Suprapubic skin (tissue), 4 donors: ENCODE results near the gene ABCA9. TPM values are rescaled to one million over a fixed set of nuclear protein-coding genes. Genes with fewer than 3 reads are reported as not detected.

Source experiments
- DNase-seq, 2 donors: peaks; one replicate each; pipeline ENCODE4 v3.0.0-alpha.2; 2019; ENCODE audit warnings: low spot score in 2 of 2
- H3K27ac ChIP-seq: fragments of 200-600 bp; sonication (generic); one replicate; pipeline ENCODE4 v1.5.1; 2019
- H3K27me3 ChIP-seq: fragments of 200-600 bp; sonication (generic); one replicate; pipeline ENCODE4 v1.5.1; 2019
- H3K36me3 ChIP-seq: fragments of 200-600 bp; sonication (generic); one replicate; pipeline ENCODE4 v1.5.1; 2019
- H3K4me1 ChIP-seq: fragments of 200-600 bp; sonication (generic); one replicate; pipeline ENCODE4 v1.5.1; 2019
- H3K4me3 ChIP-seq: fragments of 200-600 bp; sonication (generic); one replicate; pipeline ENCODE4 v1.5.1; 2019; ENCODE audit warnings: mild to moderate bottlenecking
- H3K9me3 ChIP-seq: fragments of 200-600 bp; sonication (generic); one replicate; pipeline ENCODE4 v1.5.1; 2019
- EP300 ChIP-seq: sonication (generic); formaldehyde crosslinking; IDR thresholded peaks from one replicate; pipeline ENCODE4 v1.6.1; 2017; ENCODE audit warnings: antibody characterized with exemption
- POLR2A ChIP-seq, 2 donors: fragments of 450-650 bp; IDR thresholded peaks; one replicate each; pipeline ENCODE4 v1.6.1; 2017; ENCODE audit warnings: antibody characterized with exemption in 2 of 2, mild to moderate bottlenecking in 2 of 2, moderate library complexity in 2 of 2
- POLR2AphosphoS5 ChIP-seq, 3 donors: sonication (generic); formaldehyde crosslinking; IDR thresholded peaks; one replicate each; pipeline ENCODE4 v1.6.1; 2017; ENCODE audit warnings: antibody characterized with exemption in 3 of 3
- WGBS: methylation state at CpG from one replicate; pipeline ENCODE4 v1.1.5; 2018; 5-methylcytosine and 5-hydroxymethylcytosine counted together
- total RNA-seq, 4 donors: library from RNA; depleted of rRNA; stranded (reverse); fragments of >200 nt; gene quantifications; one replicate each; pipeline ENCODE4 v1.1.0, GENCODE V29; 2016
- TF ChIP-seq, protein P1 (sequence below), 2 donors: fragments of 200-600 bp in 1 of 2; fragments of 450-650 bp in 1 of 2; sonication (generic) in 1 of 2; IDR thresholded peaks; one replicate each; pipeline ENCODE4 v1.5.1; 2016 to 2019; ENCODE audit warnings: antibody characterized with exemption in 2 of 2, mild to moderate bottlenecking in 1 of 2, moderate library complexity in 1 of 2

The ABCA9 gene
- total RNA-seq, 4 donors from 2014 or later = 1.7 to 69.0 (median 6.0) TPM

DNA sequence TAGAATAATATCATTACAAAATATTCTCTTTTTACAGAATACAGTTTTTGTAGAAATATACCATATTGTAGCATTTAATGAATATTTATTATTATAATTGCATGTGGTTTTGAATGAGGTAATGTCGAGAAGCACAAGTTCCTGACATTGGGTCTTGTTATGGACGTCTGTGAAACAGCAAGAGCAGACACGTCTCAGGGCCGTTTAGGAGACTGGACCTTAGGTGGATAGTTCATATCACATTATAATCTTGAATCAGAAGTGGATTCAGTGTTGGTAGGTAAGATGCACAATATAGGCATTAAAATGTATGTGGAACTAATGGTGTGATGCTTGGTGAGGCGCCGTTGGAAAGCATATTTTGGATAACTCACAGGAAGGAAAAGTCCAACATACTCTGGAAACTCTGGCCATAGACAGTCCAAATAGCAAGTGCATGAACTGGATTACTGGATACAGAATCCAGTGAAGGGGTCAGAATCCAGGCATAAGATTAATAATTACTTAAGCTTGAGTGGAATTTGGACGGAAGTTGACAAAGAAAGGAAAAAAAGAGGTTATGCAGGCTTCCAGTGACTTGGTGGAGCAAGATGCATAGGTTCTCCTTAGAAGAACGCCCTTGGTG, 122.7 kb downstream of the ABCA9 start:
- no peaks in the 10 kb centered on the region for H3K36me3 ChIP-seq
- no peaks in the 10 kb centered on the region for H3K4me1 ChIP-seq
- H3K4me3 ChIP-seq = no peak overlapping the region
- no peaks in the 10 kb centered on the region for H3K27me3 ChIP-seq
- WGBS = 82% methylated on average over 8 of the region's 8 CpGs
- no peak for DNase-seq
- TF ChIP-seq POLR2AphosphoS5 (IDR thresholded peaks at IDR 0.05) = no peak
- TF ChIP-seq, protein P1, sequence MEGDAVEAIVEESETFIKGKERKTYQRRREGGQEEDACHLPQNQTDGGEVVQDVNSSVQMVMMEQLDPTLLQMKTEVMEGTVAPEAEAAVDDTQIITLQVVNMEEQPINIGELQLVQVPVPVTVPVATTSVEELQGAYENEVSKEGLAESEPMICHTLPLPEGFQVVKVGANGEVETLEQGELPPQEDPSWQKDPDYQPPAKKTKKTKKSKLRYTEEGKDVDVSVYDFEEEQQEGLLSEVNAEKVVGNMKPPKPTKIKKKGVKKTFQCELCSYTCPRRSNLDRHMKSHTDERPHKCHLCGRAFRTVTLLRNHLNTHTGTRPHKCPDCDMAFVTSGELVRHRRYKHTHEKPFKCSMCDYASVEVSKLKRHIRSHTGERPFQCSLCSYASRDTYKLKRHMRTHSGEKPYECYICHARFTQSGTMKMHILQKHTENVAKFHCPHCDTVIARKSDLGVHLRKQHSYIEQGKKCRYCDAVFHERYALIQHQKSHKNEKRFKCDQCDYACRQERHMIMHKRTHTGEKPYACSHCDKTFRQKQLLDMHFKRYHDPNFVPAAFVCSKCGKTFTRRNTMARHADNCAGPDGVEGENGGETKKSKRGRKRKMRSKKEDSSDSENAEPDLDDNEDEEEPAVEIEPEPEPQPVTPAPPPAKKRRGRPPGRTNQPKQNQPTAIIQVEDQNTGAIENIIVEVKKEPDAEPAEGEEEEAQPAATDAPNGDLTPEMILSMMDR (IDR thresholded peaks at IDR 0.05) = no peak
- TF ChIP-seq POLR2A (IDR thresholded peaks at IDR 0.05) = no peak
- no peak for TF ChIP-seq EP300
- H3K9me3 ChIP-seq = no peaks in the 10 kb centered on the region
- H3K27ac ChIP-seq = no peak overlapping the region

DNA sequence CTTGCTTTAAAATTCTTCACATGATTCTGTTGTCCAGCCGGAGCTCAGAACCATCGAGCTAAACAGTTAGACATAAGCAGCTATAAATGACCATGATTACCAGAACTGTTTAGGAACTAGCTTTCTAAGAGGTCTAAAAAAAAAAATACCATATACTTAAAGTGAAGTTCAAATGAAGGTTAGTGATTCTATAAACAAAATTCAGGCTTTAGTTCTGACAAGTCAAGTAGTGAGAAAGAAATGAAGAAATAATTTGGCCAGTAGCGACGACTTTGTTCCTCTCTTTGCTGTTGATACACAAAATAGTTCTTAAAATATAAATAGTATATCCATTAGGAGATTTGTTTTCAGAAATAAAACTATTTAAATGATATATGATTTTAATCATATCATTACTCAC, 133.2 kb downstream of the ABCA9 start:
- TF ChIP-seq POLR2AphosphoS5 (IDR thresholded peaks at IDR 0.05) (no peak), EP300 (no peak), POLR2A (IDR thresholded peaks at IDR 0.05) (no peak)
- TF ChIP-seq, protein P1 (IDR thresholded peaks at IDR 0.05) = no peak
- WGBS = 66% methylated on average over 4 of the region's 4 CpGs
- H3K36me3 ChIP-seq = no peaks in the 10 kb centered on the region
- H3K27me3 ChIP-seq = no peaks in the 10 kb centered on the region
- no peaks in the 10 kb centered on the region for H3K9me3 ChIP-seq
- H3K4me3 ChIP-seq = no peak overlapping the region
- H3K27ac ChIP-seq = no peak overlapping the region
- no peaks in the 10 kb centered on the region for H3K4me1 ChIP-seq
- DNase-seq = no peak

DNA sequence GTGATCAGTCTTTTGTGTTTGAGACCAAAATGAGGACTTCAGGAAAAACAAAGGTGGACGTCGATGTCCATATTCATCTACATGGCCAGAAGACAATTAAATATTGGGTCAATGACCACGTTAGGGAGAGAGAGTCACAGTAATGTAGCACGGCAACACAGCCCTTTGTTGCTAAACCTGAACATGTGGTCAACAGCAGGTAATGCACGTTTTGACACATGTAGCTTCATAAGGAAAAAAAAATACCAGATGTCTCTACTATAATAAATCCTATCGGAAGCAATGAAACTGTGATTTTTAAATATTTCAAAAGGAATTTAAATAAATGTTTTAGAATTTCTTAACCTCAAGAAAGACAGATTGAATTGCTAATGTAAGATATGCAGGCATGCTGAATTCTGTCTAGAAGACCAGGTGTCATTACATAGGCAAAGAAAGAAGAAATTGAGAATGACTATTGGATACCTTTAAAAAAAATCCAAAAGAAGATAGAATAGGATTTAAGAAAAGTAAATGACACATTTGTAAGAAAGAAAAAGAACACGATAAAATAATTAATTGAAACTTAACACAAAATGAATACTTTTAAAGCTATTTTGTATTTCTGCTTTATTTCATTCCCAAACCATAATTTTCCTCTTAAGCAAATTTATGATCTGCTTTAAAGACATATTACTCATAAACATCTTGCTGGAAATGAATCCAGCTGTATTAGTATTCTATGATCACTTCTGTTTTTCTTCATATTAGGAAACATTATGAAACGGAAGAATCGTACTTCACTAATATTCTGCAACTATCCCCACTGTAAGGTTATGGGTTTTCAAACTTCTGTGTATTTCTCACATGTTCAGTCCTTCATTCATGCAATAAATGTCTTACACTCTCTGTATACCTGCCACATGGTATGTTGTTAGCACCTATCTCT, 135.7 kb downstream of the ABCA9 start:
- Histone ChIP-seq H3K9me3 (no peaks in the 10 kb centered on the region), H3K27me3 (no peaks in the 10 kb centered on the region), H3K36me3 (no peaks in the 10 kb centered on the region), H3K4me3 (no peak overlapping the region), H3K4me1 (no peaks in the 10 kb centered on the region), H3K27ac (no peak overlapping the region)
- WGBS = 72% methylated on average over 9 of the region's 9 CpGs
- DNase-seq = no peak
- no peak for TF ChIP-seq EP300
- TF ChIP-seq POLR2A (IDR thresholded peaks at IDR 0.05) = no peak
- TF ChIP-seq POLR2AphosphoS5 (IDR thresholded peaks at IDR 0.05) = no peak
- TF ChIP-seq, protein P1 (IDR thresholded peaks at IDR 0.05) = no peak

Other genes with a start within 250 kb of the ABCA9 start
- 10 to 100 TPM in 1 of 4 donors, 1 to 10 TPM in 3; 5.5 to 16.7 (median 8.4) TPM for gene ABCA8, start 105.5 kb downstream of the ABCA9 start, total RNA-seq
- 10 to 100 TPM in 2 of 4 donors, 1 to 10 TPM in 2; 6.6 to 43.0 (median 17.8) TPM for gene ABCA6, start 81.0 kb upstream of the ABCA9 start, total RNA-seq
- 10 to 100 TPM in 2 of 4 donors, 1 to 10 TPM in 2; 1.5 to 19.1 (median 10.3) TPM for gene ABCA10, start 167.9 kb upstream of the ABCA9 start, total RNA-seq